Hepatic stellate cell (primary cell): ENCODE data around the gene ASB1.

Source experiments
- DNase-seq: peaks from one replicate; pipeline ENCODE4 v3.0.0; 2011; ENCODE audit warnings: low spot score

The ASB1 gene

GRCh38 chr2:238467062-238467461, 40.3 kb downstream of the ASB1 start:
- no peak for DNase-seq

GRCh38 chr2:238467792-238468191, 41.1 kb downstream of the ASB1 start:
- DNase-seq: peak; percentile 33

- no peak for DNase-seq
Measured at GRCh38 chr2:238469155-238469554, 42.4 kb downstream of the ASB1 start.

- DNase-seq: no peak
Measured at GRCh38 chr2:238473014-238473413, 46.3 kb downstream of the ASB1 start.

GRCh38 chr2:238473523-238473922, 46.8 kb downstream of the ASB1 start:
- no peak for DNase-seq

GRCh38 chr2:238475034-238475433, 48.3 kb downstream of the ASB1 start:
- DNase-seq: no peak

GRCh38 chr2:238475566-238475965, 48.8 kb downstream of the ASB1 start:
- DNase-seq: no peak

GRCh38 chr2:238476258-238476657, 49.5 kb downstream of the ASB1 start:
- no peak for DNase-seq

- no peak for DNase-seq
Measured at GRCh38 chr2:238478216-238478615, 51.5 kb downstream of the ASB1 start.

- no peak for DNase-seq
Measured at GRCh38 chr2:238479847-238480246, 53.1 kb downstream of the ASB1 start.

GRCh38 chr2:238483021-238483420, 56.3 kb downstream of the ASB1 start:
- no peak for DNase-seq

GRCh38 chr2:238483656-238484055, 56.9 kb downstream of the ASB1 start:
- DNase-seq: no peak

- no peak for DNase-seq
Measured at GRCh38 chr2:238484522-238485452, 58.1 kb downstream of the ASB1 start.

GRCh38 chr2:238486123-238486848, 59.6 kb downstream of the ASB1 start:
- DNase-seq: no peak

GRCh38 chr2:238487134-238487533, 60.4 kb downstream of the ASB1 start:
- no peak for DNase-seq

GRCh38 chr2:238487652-238488346, 61.1 kb downstream of the ASB1 start:
- DNase-seq: no peak

GRCh38 chr2:238488347-238488826, 61.7 kb downstream of the ASB1 start:
- no peak for DNase-seq

- no peak for DNase-seq
Measured at GRCh38 chr2:238489431-238489830, 62.7 kb downstream of the ASB1 start.

GRCh38 chr2:238489896-238490295, 63.2 kb downstream of the ASB1 start:
- no peak for DNase-seq

GRCh38 chr2:238492840-238493239, 66.1 kb downstream of the ASB1 start:
- no peak for DNase-seq

- DNase-seq: no peak
Measured at GRCh38 chr2:238493411-238493810, 66.7 kb downstream of the ASB1 start.

GRCh38 chr2:238493880-238494572, 67.3 kb downstream of the ASB1 start:
- no peak for DNase-seq
